NCI-H82 (cell line): ENCODE measurements around the gene LRRC57.
A peak's percentile ranks its signal among the peaks of the same experiment; 100 is the strongest.

ENCODE experiments used
- DNase-seq: peaks from one replicate; lab custom pipeline; 2025; lab: John Stamatoyannopoulos, UW

Gene LRRC57

DNA sequence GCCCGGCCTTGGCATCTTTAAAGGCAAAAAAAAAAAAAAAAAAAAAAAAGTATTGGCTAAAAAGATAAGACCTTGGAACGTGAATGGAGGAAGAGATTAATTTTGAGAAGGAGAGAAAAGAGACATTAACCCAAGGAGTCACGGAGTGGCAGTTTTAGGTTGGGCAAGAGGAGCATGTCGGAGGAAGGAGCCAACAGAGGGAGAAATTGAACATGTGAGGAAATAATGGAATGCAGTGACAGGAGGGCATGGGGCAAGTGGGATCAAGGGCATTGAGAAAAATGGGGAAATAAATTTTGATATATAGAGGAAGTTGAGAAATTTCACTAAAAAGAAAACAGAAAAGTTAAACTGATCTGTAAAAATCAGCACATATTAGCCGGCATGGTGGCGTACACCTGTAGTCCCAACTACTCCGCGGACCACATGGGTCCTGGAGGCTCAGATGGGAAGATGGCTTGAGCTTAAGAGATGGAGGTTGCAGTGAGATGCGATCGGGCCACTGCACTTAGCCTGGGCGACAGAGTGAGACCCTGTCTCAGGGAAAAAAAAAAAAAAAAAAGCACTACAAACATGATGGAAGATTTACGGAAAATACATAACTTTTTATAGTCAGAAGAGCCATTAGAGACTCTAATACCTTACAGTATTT, 1.3 kb upstream of the LRRC57 start:
- DNase-seq: no peak

DNA sequence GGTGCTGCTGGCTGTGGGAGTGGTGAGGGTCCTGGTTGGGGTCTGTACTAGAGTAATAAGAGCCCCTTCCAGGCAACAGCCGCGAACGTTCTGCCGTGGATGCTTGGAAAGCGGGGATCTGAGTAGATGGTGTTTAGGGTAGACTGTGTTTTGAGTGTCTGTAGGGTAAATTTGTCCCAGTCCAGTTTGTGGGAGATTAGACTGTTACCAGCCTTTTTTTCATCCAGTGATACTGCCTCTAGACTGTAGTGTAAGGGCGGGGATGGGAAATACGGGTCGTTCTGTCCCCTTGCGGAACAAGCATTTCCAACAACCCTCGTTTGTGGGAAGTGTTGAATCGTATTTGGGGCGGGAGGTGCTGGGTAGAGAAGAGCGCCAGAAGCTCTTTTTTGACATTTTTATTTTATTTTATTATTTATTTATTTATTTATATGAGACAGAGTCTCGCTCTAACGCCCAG, 469 bp upstream of the LRRC57 start:
- peak; percentile 78 for DNase-seq

DNA sequence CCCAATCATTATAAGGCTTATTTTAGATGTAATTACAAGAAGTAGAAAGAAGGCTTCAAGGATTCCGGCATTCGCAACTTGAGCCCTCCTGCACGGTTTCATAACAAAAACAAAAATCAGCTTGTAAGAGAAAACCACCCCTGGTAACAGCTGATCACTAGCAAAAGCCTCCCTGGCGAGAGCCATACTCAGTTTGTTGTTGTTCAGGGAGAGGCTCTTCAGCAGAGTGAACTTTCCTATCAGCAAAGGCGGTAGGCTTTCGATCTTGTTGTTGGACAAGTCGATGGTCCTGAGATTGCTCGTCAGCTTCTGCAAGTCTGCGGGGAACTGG, 710 bp downstream of the LRRC57 start:
- peak; percentile 63 for DNase-seq

DNA sequence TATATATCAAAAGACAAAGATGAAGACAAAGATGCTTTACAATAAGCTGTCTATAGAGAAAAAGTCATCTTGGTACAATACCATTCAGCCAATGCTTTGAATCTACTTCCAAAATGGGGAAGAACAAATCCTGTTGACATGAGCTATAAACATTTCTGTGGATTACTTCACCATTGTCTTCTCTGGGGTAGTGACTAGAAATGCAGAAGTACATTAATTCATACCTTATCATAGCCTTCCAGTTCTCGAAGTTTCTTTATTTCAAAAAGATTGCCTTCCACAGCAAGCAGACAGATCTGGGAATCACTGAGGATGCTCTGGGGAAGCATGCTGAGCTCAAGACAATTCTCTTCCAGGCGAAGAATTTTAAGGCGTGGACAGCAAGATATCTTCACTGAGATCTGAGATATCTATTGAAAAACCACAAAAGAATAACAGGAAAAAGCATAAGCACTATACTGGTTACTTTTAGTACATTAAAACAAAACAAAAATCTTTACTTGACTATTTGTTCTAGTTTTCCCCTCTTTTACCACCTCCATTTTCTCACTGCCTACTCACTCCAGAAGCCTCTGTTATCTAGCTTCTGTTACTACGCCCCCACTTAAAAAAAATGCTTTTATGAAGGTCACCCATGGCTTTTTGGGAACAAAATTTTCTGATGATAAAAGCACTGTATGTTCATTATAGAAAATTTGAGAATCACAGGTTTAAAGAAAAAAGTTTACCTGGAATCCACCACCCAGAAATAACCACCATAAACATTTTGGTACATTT, 3.6 kb downstream of the LRRC57 start:
- DNase-seq: no peak

DNA sequence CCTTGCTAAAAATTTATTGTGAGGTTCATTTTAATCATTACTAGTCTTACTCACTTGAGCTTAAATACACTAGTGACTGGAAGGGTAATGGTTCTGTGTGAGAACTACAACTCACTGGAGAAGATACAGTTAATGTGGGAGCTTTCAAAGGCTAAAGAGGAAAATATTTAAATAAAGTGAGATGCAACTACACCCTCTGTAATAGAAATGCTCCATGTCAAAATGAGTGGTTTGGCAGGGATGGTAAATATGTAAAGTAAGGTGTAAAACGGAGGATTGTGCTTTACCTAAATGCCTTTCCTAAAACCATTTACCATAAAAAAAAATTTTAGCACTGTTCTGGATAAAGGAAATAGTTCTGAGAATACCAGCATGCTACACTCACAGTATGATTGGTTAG, 15.3 kb downstream of the LRRC57 start:
- no peak for DNase-seq

DNA sequence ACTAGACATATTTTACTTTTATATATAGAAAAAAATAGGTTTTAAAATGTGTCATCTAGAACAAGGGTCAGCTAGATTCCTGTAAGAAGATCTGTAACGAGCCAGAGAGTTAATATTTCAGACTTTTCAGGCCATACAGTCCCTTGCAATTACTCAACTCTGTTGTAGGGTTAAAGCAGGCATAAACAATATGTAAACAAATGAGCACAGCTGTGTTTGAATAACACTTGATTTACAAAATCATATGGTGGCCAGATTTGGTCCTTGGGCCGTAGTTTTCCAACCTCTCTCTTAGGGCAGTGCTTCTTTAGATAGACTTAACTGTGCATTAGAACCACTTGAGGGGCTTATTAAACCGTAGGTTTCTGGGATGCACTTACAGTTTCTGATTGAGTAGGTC, 19.6 kb downstream of the LRRC57 start:
- DNase-seq: no peak

DNA sequence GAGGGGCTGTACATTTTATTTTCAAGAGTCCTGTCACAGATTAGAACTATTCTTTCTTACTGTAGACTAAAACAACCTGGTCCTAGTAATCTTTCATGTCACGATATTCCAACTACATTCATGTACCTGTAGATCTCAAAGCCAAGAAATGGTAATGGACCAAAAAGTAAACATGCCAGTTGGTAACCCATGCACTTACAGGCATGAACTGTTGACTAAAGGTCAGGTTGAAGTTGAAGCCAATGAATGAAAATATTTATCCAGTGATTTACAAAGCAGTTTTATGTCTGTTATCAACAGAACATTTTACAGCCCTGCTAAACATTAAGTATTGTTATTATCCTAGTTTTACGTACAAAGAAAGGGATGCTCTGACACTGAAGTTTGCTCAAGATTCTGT, 25.3 kb downstream of the LRRC57 start:
- DNase-seq: no peak

DNA sequence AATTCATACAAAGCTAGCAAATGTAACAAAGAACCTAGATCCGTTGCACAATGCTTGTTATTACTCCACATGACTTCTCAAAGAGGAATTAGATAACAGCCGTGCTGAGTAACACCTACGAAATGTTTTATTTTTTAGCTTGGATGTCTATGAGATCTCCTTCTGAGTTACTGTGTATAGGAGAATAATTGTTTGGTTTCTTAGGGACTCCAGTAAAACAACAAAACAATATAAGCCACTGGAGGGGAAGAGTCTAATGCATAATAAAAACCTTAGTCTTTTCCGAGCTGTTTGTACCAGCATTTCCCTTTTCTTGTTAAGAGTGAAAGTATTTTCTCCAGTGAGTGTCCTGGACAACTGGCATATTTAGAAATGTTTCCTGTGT, 37.6 kb downstream of the LRRC57 start:
- no peak for DNase-seq

DNA sequence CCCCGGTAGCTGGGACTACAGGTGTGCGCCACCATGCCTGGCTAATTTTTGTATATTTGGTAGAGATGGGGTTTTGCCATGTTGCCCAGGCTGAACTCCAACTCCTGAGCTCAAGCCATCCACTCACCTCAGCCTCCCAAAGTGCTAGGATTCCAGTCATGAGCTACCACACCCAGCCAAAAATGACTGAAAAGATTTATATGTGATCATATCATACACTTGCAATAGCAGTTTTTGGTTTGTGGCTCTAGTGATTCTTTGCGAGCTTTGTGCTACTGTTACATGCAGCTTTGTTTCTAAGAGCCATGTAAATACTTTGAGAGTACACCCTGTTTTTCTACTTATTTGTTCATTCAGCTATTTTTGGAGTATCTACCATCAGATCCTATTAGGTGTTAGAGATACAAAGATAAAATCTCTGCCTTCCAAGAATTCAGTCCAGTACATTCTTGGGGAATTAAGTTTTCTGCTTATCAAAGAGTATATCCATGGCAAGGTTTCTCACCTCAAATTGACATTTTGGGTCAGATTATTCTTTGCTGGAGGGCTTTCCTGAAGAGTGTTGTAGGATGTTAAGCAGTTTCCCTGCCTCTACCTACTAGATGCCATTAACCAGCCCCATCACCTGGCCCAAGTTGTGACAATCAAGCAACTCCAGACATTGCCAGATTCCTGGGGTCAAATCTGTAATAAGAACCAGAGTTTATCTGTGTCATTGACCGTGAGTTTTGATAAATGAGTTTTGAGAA, 38.2 kb downstream of the LRRC57 start:
- DNase-seq: no peak

DNA sequence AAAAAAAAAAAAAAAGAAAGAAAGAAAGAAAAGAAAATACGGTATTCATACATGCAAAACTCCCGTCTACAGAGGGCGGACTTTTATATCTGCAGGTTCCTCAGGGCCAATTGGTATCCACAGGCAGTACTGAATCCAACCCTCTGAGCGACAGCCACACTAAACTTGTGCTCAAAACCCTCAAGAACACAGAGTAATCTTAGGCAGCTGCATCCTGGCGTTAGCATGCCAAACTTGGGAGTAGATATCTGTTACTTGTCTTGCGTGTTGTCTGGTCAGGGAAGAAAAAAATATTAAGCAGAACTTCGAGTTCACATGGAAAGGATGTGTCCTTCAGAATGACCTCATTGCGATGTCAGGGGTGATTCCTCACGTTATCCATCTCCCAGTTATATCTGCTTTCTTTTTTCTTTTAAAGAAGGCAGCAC, 40.3 kb downstream of the LRRC57 start:
- DNase-seq: no peak

DNA sequence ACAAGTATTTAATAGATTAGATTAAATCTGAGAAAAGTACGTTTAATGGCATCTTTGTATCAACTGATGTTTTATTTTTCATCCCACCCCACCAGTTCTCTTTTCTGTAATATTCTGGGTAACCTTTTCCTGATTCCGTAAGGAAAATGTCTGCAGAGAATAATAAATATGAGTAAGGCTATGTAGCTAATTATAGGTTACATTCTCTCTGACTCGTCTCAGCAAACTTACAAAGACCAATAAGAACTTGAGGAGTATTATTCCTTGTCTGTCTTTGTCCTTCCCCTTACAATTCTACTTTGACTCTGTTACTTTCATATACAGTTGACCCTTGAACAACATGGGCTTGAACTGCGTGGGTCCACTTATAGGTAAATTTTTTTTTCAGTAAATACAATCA, 41.1 kb downstream of the LRRC57 start:
- DNase-seq: no peak

DNA sequence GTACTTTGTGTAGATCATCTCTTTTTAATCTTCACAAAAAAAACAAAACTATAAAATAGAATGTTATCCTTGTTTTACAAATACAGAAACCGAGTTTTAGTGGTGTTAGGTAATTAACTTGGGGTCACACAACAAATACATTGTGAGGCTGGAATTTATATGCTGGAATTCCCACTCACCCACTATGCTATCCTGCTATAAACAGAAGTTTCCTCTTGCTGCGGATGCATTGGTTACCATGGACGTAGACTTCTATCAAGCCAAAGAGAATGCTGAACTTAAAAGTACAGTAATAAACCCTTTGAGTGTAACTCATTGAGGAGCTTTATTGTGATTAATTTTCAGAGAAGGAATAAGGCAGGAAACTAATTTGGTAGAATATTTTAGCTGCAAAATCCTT, 44.0 kb downstream of the LRRC57 start:
- no peak for DNase-seq

DNA sequence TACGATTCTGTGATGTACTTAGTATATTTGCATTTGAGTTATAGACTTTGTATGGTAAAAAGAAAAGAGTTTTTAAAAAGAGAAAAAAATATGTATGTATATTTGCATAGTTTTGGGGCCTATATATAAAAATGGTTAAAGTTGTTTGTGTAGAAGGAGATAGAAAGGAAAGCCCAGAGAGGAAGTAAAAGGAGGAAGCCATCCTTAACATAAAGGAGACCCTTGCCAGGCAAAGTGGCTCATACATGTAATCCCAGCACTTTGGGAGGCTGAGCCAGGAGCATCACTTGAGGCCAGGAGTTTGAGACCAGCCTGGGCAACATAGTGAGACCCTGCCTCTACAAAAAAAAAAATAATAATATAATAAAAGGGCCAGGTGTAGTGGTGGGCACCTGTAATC, 44.8 kb downstream of the LRRC57 start:
- no peak for DNase-seq

DNA sequence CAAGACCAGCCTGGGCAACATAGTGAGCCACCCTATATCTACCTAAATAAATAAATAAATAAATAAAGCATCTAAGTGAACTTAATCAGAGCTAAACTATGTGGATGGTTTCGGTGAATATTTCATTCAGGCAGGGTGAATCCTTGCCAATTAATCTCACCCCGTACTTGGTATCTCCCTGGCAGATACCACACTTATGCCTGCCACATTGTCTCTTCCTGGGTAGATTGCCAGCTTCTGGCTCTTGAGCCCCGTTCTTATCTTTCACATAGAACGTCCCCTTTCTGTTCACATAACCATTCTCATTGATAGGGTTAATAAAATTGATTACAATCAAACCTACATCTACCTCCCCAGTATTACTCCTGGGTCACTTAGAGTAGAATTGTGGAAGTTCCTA, 46.1 kb downstream of the LRRC57 start:
- no peak for DNase-seq

DNA sequence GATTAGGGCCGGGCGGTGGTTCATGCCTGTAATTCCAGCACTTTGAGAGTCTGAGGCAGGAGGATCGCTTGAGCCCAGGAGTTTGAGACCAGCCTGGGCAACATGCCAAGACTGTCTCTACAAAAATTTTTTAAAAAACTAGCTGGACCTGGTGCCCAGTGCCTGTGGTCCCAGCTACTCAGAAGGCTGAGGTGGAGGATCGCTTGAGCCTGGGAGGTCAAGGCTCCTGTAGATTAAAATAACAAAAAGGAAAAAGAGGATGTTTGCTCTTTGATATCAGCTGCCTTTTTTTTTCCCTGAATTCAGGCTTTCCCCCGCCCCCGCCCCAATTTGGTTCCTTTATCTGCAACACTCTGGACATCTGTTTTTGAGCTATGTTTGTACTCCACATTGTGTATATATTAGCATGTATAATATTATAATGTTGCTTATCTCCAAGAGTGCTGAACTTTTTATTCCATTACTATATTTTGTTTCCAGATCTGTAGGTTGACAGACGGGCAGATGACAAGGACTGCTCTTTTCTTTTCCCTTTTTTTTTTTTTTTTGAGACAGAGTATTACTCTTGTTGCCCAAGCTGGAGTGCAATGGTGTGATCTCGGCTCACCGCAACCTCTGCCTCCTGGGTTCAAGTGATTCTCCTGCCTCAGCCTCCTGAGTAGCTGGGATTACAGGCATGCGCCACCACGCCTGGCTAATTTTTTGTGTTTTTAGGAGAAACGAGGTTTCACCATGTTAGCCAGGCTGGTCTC, 48.6 kb downstream of the LRRC57 start:
- peak; percentile 21 for DNase-seq

DNA sequence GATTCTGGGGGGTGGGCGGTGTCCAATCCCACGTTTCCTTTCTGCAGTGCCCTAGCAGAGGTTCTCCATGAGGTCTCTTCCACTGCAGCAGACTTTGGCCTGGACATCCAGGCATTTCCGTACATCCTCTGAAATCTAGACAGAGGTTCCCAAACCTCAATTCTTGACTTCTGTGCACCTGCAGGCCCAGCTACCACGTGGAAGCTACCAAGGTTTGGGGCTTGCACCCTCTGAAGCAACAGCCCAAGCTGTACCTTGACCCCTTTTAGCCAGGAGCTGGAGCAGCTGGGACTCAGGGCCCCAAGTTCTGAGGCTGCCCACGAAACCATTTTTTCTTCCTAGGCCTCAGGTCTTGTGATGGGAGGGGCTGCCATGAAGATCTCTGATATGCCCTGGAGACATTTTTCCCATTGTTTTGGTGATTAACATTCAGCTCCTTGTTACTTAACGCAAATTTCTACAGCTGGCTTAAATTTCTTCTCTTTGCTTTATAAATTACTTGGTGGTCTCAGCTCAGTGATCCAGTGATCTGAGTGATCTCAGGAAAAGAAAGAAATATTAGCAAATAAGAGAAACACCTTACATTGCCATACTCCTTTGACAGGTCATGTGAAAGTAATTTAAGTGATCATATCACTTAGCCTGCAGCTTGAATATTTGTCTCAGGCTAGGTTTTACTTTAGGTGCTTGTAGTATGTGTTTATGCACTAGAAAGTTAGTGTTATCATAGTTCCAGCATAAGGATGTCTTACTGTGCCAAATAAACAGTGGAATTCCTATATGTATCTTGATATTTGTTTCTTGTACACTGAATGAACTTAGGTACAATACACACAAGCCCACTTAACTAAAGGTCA, 50.2 kb downstream of the LRRC57 start:
- DNase-seq: no peak

DNA sequence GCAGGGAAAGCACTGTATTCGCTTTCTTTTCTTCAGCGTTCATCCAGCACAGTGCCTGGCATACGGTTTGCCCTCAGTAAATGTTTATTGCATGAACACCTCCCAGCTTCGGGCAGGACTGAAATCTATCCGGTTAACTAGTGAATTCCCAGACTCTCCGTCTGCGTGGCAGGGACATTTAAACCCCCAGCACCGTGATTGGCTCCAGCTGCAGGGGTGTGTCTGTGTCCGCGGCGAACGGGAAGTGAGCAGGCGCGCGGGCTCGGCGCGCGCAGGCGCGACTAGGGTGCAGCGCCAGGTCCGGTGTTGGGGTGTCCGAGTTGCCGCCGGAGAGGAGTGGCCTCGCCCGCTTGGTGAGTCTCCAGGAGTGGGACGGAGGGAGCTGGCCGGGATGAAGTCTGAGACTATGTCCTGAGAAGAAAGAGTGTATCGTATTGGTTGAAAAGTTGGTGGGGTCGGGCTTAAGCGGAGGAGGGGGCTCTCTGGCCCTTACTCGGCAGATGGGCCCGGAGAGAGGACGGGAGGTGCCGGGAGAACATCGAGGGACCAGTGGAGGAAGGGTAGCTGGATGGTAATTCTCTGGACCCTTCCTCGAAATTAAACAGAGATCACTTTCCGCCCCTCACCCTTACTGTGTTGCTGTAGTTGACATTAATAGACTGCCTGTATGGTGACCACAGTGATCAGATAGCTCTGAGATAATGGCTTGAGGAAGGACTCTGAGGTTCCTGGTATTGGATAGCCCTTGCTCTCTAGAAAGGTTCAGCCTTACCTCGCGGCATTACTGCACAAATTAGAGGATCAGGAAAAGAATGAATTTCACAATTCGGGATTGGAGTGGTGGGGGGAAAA, 53.0 kb downstream of the LRRC57 start, which contains the start of gene SNAP23:
Gene SNAP23 (plus strand): TSS at position 274 of the 852 bp plus-strand sequence. CDS start 16,213 bp downstream, outside the sequence.
- peak; percentile 96 for DNase-seq

DNA sequence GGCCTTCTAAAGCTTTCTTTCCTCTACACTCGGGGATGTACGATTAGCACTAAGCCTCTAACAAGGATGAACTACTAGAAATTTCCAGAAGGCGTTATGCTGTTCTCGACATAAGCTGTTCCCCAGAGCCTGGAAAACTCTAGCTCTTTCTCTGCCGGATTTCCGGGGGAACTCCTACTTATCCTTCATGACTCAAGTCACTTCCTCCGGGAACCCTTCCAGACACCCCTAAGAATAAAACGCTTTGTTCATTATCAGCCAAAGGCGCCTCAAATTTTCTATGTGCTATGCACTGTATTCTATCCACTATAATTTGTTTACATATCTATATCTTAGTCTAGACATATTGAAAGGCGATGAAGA, 53.6 kb downstream of the LRRC57 start:
- peak; percentile 69 for DNase-seq

DNA sequence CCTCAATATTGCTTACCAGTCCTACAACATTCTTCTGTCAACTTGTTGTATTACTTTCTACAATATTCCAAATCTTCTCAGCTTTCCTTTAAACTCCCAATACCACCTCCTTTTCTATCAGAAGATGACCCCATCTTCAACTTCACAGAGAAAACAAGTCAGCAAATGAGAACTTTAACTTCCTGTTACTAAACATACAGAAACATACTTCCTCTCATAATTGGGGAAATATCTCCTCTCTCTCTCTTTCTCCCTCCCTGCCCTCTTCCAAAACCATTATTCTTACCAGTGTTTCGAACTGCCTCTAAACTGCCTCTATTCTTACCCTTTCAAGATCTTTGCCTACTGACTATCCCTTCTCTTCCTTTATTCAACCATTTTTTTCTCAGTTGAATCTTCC, 54.9 kb downstream of the LRRC57 start:
- DNase-seq: no peak

DNA sequence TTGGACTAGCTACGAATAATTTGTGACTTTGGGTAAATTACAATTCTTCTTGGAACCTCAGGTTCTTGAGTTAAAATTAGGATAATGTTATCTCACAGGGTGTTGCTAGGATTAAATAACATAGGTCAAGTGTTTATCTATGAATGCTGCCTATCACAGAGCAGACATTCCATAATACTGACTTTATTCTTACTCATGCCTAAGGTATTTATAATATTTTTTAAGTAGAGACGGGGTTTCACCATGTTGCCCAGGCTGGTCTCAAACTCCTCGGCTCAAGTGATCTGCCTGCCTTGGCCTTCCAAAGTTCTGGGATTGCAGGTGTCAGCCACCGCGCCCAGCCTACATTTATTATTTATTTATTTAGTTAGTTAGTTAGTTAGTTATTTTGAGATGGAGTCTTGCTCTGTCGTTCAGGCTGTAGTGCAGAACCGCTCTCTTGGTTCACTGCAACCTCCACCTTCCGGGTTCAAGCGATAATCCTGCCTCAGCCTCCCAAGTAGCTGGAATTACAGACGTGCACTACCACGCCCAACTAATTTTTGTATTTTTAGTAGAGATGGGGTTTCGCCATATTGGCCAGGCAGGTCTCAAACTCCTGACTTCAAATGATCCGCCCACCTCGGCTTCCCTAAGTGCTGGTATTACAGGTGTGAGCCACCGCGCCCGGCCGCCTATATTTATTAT, 56.9 kb downstream of the LRRC57 start:
- DNase-seq: no peak
